ENCODE results near the gene INSYN2B.

INSYN2B gene

DNA sequence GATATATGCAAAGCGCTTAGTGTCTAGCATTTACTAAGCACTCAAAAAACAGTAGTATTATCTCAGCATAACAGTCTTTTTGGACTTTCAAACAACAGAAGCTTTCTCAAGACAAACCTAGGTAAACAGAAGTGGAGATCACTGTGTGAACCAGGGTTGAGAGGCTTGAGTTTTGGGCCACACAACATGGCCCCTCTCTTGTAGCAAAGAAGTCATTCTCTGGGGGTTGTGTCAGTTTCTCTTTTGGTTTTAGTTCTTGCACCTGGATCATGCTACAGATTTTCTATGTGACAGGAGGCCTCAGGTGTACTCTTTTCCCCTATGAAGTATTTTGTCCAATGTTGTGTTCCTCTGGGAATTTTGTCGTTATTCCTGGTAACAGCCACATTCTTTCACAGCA is 30.0 kb downstream of the INSYN2B start:
- no peak overlapping the region for H3K4me3 ChIP-seq (ENCODE audit: low read depth, low read length)
- no peak overlapping the region for H3K9ac ChIP-seq
- TF ChIP-seq CTCF (IDR thresholded peaks at IDR 0.05), result no peak
- no peak overlapping the region for H3K4me2 ChIP-seq (ENCODE audit: low read length)
- H3K79me2 ChIP-seq, result no peaks in the 10 kb centered on the region
- H3K27me3 ChIP-seq (ENCODE audit: control insufficient read depth, insufficient read depth, low read length), result no peaks in the 10 kb centered on the region
- H3K36me3 ChIP-seq (ENCODE audit: control insufficient read depth, insufficient read depth, low read length), result no peaks in the 10 kb centered on the region
- H3K4me1 ChIP-seq, result no peaks in the 10 kb centered on the region
- no peak overlapping the region for H2AFZ ChIP-seq
- H3K27ac ChIP-seq, result no peak overlapping the region
- H3K9me3 ChIP-seq (ENCODE audit: control insufficient read depth, low read length), result no peaks in the 10 kb centered on the region

DNA sequence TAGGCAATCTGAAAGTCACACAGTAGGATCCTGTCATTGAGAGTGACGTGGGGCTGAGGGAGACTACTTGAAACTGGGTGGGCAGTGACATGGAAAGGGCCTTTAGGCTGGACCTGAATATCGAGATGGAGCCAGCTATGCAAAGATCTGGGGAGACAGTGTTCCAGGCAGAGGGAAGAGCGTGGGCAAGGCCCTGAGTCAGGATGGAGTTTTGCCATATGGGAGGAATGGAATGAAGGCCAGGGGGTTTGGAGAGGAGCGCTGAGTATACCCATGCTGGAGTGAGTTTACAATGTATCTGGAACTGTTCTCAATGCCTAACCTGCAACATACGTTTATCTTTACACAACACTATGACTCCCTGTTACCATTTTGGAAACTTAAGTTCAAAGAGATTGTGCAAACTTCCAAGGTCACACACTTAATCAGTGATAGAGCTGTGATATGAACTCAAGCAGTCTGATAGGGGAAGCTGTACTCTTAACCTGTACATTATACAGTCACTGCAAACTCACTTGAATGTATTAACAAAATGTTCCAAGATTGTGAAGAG is 33.5 kb downstream of the INSYN2B start:
- Histone ChIP-seq H2AFZ (no peak overlapping the region), H3K9ac (no peak overlapping the region), H3K4me2 (ENCODE audit: low read length) (no peak overlapping the region), H3K36me3 (ENCODE audit: control insufficient read depth, insufficient read depth, low read length) (no peaks in the 10 kb centered on the region), H3K27ac (no peak overlapping the region), H3K9me3 (ENCODE audit: control insufficient read depth, low read length) (no peaks in the 10 kb centered on the region), H3K4me1 (no peaks in the 10 kb centered on the region), H3K4me3 (ENCODE audit: low read depth, low read length) (no peak overlapping the region), H3K79me2 (no peaks in the 10 kb centered on the region), H3K27me3 (ENCODE audit: control insufficient read depth, insufficient read depth, low read length) (no peaks in the 10 kb centered on the region)
- no peak for TF ChIP-seq CTCF (IDR thresholded peaks at IDR 0.05)

DNA sequence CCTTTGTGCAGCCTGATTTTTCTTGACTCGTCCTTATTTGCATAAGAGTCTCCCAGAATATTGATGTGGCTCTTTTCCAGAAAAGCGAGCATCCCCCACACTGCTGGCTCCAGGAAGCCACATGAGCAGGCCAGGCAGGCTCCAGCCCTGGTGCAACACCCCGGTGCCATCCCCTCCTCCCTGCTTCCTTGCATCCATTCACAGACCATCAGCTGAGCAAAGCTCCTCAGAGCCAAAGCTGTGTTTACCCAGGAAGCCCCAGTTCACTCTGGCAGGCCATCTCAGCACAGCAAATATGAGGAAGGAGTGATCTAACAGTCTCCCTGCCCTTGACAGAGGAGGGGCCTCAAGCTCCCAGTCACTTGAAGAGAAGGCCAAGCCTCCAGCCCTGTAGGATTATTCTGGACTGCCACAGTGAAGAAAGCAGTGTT is 34.4 kb downstream of the INSYN2B start:
- H3K79me2 ChIP-seq, result no peaks in the 10 kb centered on the region
- TF ChIP-seq CTCF (IDR thresholded peaks at IDR 0.05), result no peak
- H3K36me3 ChIP-seq (ENCODE audit: control insufficient read depth, insufficient read depth, low read length), result no peaks in the 10 kb centered on the region
- no peaks in the 10 kb centered on the region for H3K9me3 ChIP-seq (ENCODE audit: control insufficient read depth, low read length)
- H3K9ac ChIP-seq, result no peak overlapping the region
- H3K4me3 ChIP-seq (ENCODE audit: low read depth, low read length), result no peak overlapping the region
- H3K27ac ChIP-seq, result no peak overlapping the region
- no peaks in the 10 kb centered on the region for H3K4me1 ChIP-seq
- no peak overlapping the region for H2AFZ ChIP-seq
- H3K4me2 ChIP-seq (ENCODE audit: low read length), result no peak overlapping the region
- no peaks in the 10 kb centered on the region for H3K27me3 ChIP-seq (ENCODE audit: control insufficient read depth, insufficient read depth, low read length)

DNA sequence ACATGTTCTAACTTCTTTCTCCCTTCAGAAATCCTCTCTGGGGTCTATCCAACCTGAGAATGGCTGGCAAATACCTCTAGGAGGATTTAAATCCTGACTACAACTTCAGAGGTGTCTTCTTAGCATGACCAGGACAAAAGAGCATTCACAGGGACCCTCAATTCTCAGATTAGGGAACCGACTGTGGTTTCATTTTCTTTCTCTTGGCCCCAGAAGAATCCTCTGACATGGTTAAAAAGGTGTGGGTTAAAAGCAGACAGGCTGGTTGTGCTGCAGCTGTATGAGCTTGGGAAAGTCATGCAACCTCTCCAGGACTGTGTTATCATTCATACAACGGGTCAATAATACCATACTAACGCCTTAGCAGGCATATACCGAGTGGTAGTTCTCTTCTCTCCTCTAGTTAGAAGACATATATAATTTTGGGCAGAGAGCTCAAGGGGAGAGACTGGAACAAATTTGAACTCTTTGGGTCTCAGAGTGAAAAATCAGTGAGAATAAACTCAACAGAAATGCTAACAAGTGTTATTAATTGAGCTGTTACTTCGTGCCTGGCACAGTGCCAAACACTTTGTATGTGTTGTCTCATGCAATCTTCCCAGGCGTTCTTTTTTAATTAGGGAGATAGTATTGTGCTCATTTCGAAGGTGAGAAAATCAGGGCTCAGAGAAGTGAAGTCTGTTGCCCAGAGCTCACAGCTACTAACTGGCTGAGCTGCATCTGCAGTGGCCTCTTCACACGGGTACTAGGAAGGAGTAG is 35.2 kb downstream of the INSYN2B start:
- H3K4me2 ChIP-seq (ENCODE audit: low read length), result no peak overlapping the region

More for the DNA sequence above, 35.2 kb downstream of the INSYN2B start:
- Histone ChIP-seq H3K9me3 (ENCODE audit: control insufficient read depth, low read length) (no peaks in the 10 kb centered on the region), H3K36me3 (ENCODE audit: control insufficient read depth, insufficient read depth, low read length) (no peaks in the 10 kb centered on the region), H3K27ac (no peak overlapping the region), H3K4me3 (ENCODE audit: low read depth, low read length) (no peak overlapping the region), H3K9ac (no peak overlapping the region), H3K79me2 (no peaks in the 10 kb centered on the region), H3K27me3 (ENCODE audit: control insufficient read depth, insufficient read depth, low read length) (no peaks in the 10 kb centered on the region), H3K4me1 (no peaks in the 10 kb centered on the region), H2AFZ (no peak overlapping the region)
- no peak for TF ChIP-seq CTCF (IDR thresholded peaks at IDR 0.05)
